ENCODE measurements around the gene FGF5. TPM values are rescaled to one million over a fixed set of nuclear protein-coding genes. Genes with fewer than 3 reads are reported as not detected.

Gene FGF5
- total RNA-seq, 2 donors from 2014 or later = not detected

GRCh38 chr4:80305466-80305865 lies 39.0 kb downstream of the FGF5 start:
- no peak for DNase-seq (ENCODE audit: low spot score)
- no peak overlapping the region for H3K27ac ChIP-seq
- no peak for TF ChIP-seq CTCF (IDR thresholded peaks at IDR 0.05)

GRCh38 chr4:80306260-80306659 lies 39.8 kb downstream of the FGF5 start:
- Histone ChIP-seq H3K27me3 (replicated peaks; ENCODE audit: insufficient read depth) (no peaks in the 10 kb centered on the region), H3K27ac (no peak overlapping the region), H3K36me3 (no peaks in the 10 kb centered on the region), H3K9me3 (no peaks in the 10 kb centered on the region), H3K4me1 (ENCODE audit: control insufficient read depth in 1 of 2, low read depth in 2 of 2) (no peaks in the 10 kb centered on the region), H3K4me3 (no peak overlapping the region)
- TF ChIP-seq CTCF (IDR thresholded peaks at IDR 0.05) = no peak
- ATAC-seq (ENCODE audit: insufficient number of reproducible peaks, low FRiP score, low read depth) (no peak), DNase-seq (ENCODE audit: low spot score) (no peak)

More at GRCh38 chr4:80305466-80305865, 39.0 kb downstream of the FGF5 start:
- no peak overlapping the region for H3K4me3 ChIP-seq
- no peaks in the 10 kb centered on the region for H3K9me3 ChIP-seq
- no peaks in the 10 kb centered on the region for H3K4me1 ChIP-seq (ENCODE audit: control insufficient read depth in 1 of 2, low read depth in 2 of 2)
- no peaks in the 10 kb centered on the region for H3K27me3 ChIP-seq (replicated peaks; ENCODE audit: insufficient read depth)
- no peaks in the 10 kb centered on the region for H3K36me3 ChIP-seq
- no peak for ATAC-seq (ENCODE audit: insufficient number of reproducible peaks, low FRiP score, low read depth)

- no peak for TF ChIP-seq CTCF (IDR thresholded peaks at IDR 0.05)
- ATAC-seq (ENCODE audit: insufficient number of reproducible peaks, low FRiP score, low read depth) (no peak), DNase-seq (ENCODE audit: low spot score) (no peak)
- H3K36me3 ChIP-seq = no peaks in the 10 kb centered on the region
- H3K4me1 ChIP-seq (ENCODE audit: control insufficient read depth in 1 of 2, low read depth in 2 of 2) = no peaks in the 10 kb centered on the region
- H3K27ac ChIP-seq = no peak overlapping the region
- H3K4me3 ChIP-seq = no peak overlapping the region
- no peaks in the 10 kb centered on the region for H3K27me3 ChIP-seq (replicated peaks; ENCODE audit: insufficient read depth)
- no peaks in the 10 kb centered on the region for H3K9me3 ChIP-seq
Measured at GRCh38 chr4:80307183-80307735, 40.8 kb downstream of the FGF5 start.

DNA sequence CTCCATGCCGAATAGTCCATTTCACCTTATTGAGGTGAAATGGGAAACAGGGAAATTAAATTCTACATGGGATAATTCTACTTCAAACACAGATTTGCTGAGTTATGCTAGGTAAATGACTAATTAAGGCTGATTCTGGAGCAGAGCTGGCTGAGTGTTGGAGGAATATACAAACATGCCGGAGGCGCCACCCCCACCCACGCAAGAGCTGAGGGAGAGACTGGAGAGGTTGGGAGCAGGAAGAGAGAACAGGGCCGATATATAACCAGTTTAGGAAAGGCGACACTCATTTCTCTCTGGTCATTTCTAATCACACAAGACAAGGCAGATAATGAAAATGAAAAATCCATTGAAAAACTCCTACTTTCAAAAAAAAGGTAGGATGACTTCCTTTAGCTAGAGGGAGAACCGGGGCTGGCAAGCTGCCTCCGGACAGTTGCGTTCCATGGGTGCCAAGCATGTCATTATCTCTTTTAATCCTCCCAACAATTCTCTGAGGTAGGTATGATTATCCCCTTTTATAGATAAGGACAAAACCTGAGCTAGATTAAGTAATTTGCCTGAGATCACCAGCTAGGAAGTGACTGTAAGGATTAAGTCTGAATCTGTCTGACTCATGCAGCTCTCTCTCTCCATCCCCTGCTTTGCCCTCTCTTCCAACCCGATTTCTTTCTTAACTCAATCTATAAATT lies 41.5 kb downstream of the FGF5 start:
- Histone ChIP-seq H3K36me3 (no peaks in the 10 kb centered on the region), H3K4me1 (ENCODE audit: control insufficient read depth in 1 of 2, low read depth in 2 of 2) (no peaks in the 10 kb centered on the region), H3K27ac (no peak overlapping the region), H3K9me3 (no peaks in the 10 kb centered on the region), H3K4me3 (no peak overlapping the region), H3K27me3 (replicated peaks; ENCODE audit: insufficient read depth) (no peaks in the 10 kb centered on the region)
- DNase-seq (ENCODE audit: low spot score) (no peak), ATAC-seq (ENCODE audit: insufficient number of reproducible peaks, low FRiP score, low read depth) (no peak)
- no peak for TF ChIP-seq CTCF (IDR thresholded peaks at IDR 0.05)

DNA sequence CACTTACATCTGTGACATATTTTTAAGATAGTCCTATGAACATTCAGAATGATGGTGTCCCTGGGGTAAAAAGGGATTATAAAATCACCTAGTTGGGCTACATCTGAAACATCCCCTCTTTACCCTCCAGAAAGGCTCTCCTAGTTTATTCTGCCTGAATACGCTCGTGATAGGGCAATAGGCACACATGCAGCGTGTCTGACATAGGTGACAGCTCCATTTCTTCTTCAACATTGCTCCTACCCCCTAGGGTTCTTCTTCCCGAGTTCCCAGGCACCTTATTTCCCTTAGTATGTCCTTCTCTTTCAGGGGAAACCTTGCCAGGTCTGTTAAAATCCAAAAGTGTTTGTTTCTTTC lies 42.0 kb downstream of the FGF5 start:
- H3K27ac ChIP-seq = no peak overlapping the region

More for the DNA sequence above, 42.0 kb downstream of the FGF5 start:
- no peaks in the 10 kb centered on the region for H3K9me3 ChIP-seq
- TF ChIP-seq CTCF (IDR thresholded peaks at IDR 0.05) = no peak
- H3K4me1 ChIP-seq (ENCODE audit: control insufficient read depth in 1 of 2, low read depth in 2 of 2) = no peaks in the 10 kb centered on the region
- H3K36me3 ChIP-seq = no peaks in the 10 kb centered on the region
- H3K27me3 ChIP-seq (replicated peaks; ENCODE audit: insufficient read depth) = no peaks in the 10 kb centered on the region
- no peak overlapping the region for H3K4me3 ChIP-seq
- DNase-seq (ENCODE audit: low spot score) = no peak
- ATAC-seq (ENCODE audit: insufficient number of reproducible peaks, low FRiP score, low read depth) = no peak
